ENCODE results near the gene TAGLN2. TPM values are rescaled to one million over a fixed set of nuclear protein-coding genes. Genes with fewer than 3 reads are reported as not detected.

TAGLN2 gene
- total and polyA plus RNA-seq, 10 of the 15 experiments (the other 5 are each of a cell fraction or from before 2014, with no cell fraction given) = 155 to 611 (median 363) TPM

GRCh38 chr1:159915571-159916241, 9.6 kb downstream of the TAGLN2 start:
- Histone ChIP-seq H3K27me3 (replicated peaks in 1 of 2; ENCODE audit: control insufficient read depth in 2 of 2, insufficient read depth in 2 of 2, low read length in 1 of 2) (no peaks in the 10 kb centered on the region), H4K20me1 (ENCODE audit: control insufficient read depth, insufficient read depth) (no peaks in the 10 kb centered on the region), H2AFZ (ENCODE audit: control insufficient read depth, low read depth, low read length) (no peak overlapping the region), H3K9ac (ENCODE audit: control insufficient read depth, insufficient read depth, low read length) (no peak overlapping the region), H3K4me2 (ENCODE audit: control insufficient read depth, insufficient read depth) (no peak overlapping the region), H3K4me3 (no peak overlapping the region), H3K27ac (ENCODE audit: control insufficient read depth, insufficient read depth) (no peak overlapping the region), H3K9me3 (replicated peaks; ENCODE audit: control insufficient read depth, insufficient read depth, low read length) (no peaks in the 10 kb centered on the region), H3K36me3 (ENCODE audit: control insufficient read depth in 2 of 2, insufficient read depth in 2 of 2, low read length in 1 of 2) (peaks cover 8 to 28% of the 10 kb centered on the region in 2 experiments; a peak in 3 of 4 replicates), H3K4me1 (ENCODE audit: control insufficient read depth, insufficient read depth, low read length) (peaks cover 20% of the 10 kb centered on the region), H3K79me2 (ENCODE audit: control insufficient read depth, insufficient read depth, low read length) (peaks cover 14% of the 10 kb centered on the region)
- CTCF ChIA-PET = interaction anchor here (0.9 to 2.5 kb wide), 5 partner anchors 21 to 92 kb away, joined by 3 to 8 read pairs (median 4); no protein-coding TSS in a partner anchor
- peak; percentile 6; the same call in 2 of the 3 replicates for ATAC-seq
- POLR2A ChIA-PET = interaction anchor here (1.1 kb wide), 1 partner anchor 12 kb away, joined by 3 read pairs; no protein-coding TSS in a partner anchor
- in situ Hi-C loops (cut with MboI) = no loop called here
- RAD21 ChIA-PET (ENCODE audit: unreplicated experiment) = interaction anchor here (1.2 kb wide), 1 partner anchor 26 kb away, joined by 4 read pairs; no protein-coding TSS in a partner anchor
- DNase-seq (ENCODE audit: low read depth, low spot score) = no peak
- SMC1A ChIA-PET (ENCODE audit: uncharacterized antibody, unreplicated experiment) = interaction anchor here (0.8 to 1.7 kb wide), 5 partner anchors 8 to 92 kb away, joined by 3 to 4 read pairs (median 3); no protein-coding TSS in a partner anchor
- WGBS (ENCODE audit: insufficient coverage, insufficient replicate concordance, low lambda C conversion rate, missing lambda C conversion rate) = 77% methylated on average over 5 of the region's 5 CpGs
- intact Hi-C loops (cut with micrococcal nuclease; ENCODE audit: unreplicated experiment) = no loop called here
- peak; percentile 66 for TF ChIP-seq POLR2AphosphoS5 (IDR thresholded peaks at IDR 0.05; ENCODE audit: low read length)
- no peak for TF ChIP-seq EED (IDR thresholded peaks at IDR 0.05; ENCODE audit: low read depth)
- TF ChIP-seq POLR2A (IDR thresholded peaks at IDR 0.05; ENCODE audit: low read depth, low read length) = 0 out of 2 replicates have a peak, but pooled peaks have one; percentile 16
- BruUV-seq (replicated peaks) = no TSS peak
- no peak for FAIRE-seq

DNA sequence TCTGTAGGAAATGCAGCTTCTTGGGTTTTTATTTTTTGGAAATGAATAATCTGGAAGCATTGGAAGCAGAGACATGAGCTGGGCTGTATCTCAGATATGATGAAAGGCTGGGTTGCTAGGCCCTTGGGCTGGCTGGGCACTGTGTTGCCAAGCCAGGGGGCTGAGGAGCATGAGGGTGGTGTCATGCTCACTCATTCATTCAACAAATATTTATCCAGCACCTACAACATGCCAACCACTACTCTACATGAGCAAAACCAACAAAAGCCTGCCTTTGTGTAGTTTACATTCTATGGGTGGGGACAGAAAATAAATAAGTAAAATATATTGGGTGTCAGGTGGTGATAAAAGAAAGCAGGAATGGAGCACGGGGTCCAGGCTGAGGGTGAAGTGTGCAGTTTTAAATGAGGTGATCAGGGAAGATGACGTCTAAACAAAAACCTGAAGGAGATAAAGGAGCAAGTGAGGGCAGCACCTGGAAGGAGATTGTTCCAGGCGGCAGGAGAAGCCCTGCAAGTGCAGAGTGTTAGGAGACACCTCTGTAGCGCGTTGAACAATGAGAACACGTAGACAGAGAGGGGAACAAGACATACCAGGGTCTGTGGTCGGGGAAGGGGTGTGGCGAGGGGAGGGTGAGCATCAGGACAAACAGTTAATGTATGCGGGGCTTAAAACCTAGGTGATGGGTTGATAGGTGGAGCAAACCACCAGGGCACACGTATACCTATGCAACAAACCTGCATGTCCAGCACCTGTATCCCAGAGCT, 10.9 kb downstream of the TAGLN2 start:
- peaks cover 4 to 17% of the 10 kb centered on the region in 2 experiments; a peak in 3 of 4 replicates for H3K36me3 ChIP-seq (ENCODE audit: control insufficient read depth in 2 of 2, insufficient read depth in 2 of 2, low read length in 1 of 2)
- CTCF ChIA-PET = interaction anchor here (0.7 to 2.5 kb wide), 4 partner anchors 20 to 93 kb away, joined by 3 to 8 read pairs (median 4); no protein-coding TSS in a partner anchor
- no peak overlapping the region for H3K27ac ChIP-seq (ENCODE audit: control insufficient read depth, insufficient read depth)
- RAD21 ChIA-PET (ENCODE audit: unreplicated experiment) = interaction anchor here (1.0 kb wide), 1 partner anchor 21 kb away, joined by 3 read pairs; no protein-coding TSS in a partner anchor
- POLR2A ChIA-PET = no interaction called here
- H3K4me3 ChIP-seq = no peak overlapping the region
- H3K4me2 ChIP-seq (ENCODE audit: control insufficient read depth, insufficient read depth) = no peak overlapping the region
- WGBS (ENCODE audit: insufficient coverage, insufficient replicate concordance, low lambda C conversion rate, missing lambda C conversion rate) = 91% methylated on average over 9 of the region's 10 CpGs
- H3K27me3 ChIP-seq (replicated peaks in 1 of 2; ENCODE audit: control insufficient read depth in 2 of 2, insufficient read depth in 2 of 2, low read length in 1 of 2) = no peaks in the 10 kb centered on the region
- ATAC-seq = no peak
- in situ Hi-C loops (cut with MboI) = no loop called here
- H3K9ac ChIP-seq (ENCODE audit: control insufficient read depth, insufficient read depth, low read length) = no peak overlapping the region
- no peaks in the 10 kb centered on the region for H4K20me1 ChIP-seq (ENCODE audit: control insufficient read depth, insufficient read depth)
- H3K4me1 ChIP-seq (ENCODE audit: control insufficient read depth, insufficient read depth, low read length) = peaks cover 26% of the 10 kb centered on the region
- no peaks in the 10 kb centered on the region for H3K9me3 ChIP-seq (replicated peaks; ENCODE audit: control insufficient read depth, insufficient read depth, low read length)
- FAIRE-seq = no peak
- SMC1A ChIA-PET (ENCODE audit: uncharacterized antibody, unreplicated experiment) = interaction anchor here (1.0 to 1.7 kb wide), 3 partner anchors 10 to 20 kb away, joined by 3 to 4 read pairs (median 3); no protein-coding TSS in a partner anchor
- H3K79me2 ChIP-seq (ENCODE audit: control insufficient read depth, insufficient read depth, low read length) = peaks cover 2% of the 10 kb centered on the region
- intact Hi-C loops (cut with micrococcal nuclease; ENCODE audit: unreplicated experiment) = no loop called here
- BruUV-seq (replicated peaks) = no TSS peak
- H2AFZ ChIP-seq (ENCODE audit: control insufficient read depth, low read depth, low read length) = no peak overlapping the region
- no peak for DNase-seq (ENCODE audit: low read depth, low spot score)
- TF ChIP-seq, protein P1, sequence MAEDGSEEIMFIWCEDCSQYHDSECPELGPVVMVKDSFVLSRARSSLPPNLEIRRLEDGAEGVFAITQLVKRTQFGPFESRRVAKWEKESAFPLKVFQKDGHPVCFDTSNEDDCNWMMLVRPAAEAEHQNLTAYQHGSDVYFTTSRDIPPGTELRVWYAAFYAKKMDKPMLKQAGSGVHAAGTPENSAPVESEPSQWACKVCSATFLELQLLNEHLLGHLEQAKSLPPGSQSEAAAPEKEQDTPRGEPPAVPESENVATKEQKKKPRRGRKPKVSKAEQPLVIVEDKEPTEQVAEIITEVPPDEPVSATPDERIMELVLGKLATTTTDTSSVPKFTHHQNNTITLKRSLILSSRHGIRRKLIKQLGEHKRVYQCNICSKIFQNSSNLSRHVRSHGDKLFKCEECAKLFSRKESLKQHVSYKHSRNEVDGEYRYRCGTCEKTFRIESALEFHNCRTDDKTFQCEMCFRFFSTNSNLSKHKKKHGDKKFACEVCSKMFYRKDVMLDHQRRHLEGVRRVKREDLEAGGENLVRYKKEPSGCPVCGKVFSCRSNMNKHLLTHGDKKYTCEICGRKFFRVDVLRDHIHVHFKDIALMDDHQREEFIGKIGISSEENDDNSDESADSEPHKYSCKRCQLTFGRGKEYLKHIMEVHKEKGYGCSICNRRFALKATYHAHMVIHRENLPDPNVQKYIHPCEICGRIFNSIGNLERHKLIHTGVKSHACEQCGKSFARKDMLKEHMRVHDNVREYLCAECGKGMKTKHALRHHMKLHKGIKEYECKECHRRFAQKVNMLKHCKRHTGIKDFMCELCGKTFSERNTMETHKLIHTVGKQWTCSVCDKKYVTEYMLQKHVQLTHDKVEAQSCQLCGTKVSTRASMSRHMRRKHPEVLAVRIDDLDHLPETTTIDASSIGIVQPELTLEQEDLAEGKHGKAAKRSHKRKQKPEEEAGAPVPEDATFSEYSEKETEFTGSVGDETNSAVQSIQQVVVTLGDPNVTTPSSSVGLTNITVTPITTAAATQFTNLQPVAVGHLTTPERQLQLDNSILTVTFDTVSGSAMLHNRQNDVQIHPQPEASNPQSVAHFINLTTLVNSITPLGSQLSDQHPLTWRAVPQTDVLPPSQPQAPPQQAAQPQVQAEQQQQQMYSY (CRISPR knock-in tag; IDR thresholded peaks at IDR 0.05) = no peak
- TF ChIP-seq ZNF217 (IDR thresholded peaks at IDR 0.05) (no peak), TARDBP (IDR thresholded peaks at IDR 0.05; ENCODE audit: borderline replicate concordance) (no peak), MEF2A (IDR thresholded peaks at IDR 0.05; ENCODE audit: insufficient read depth, low read depth, low read length) (no peak), IKZF2 (IDR thresholded peaks at IDR 0.05) (no peak)

Data from GM12878 (cell line).